NCI-H128 (cell line): ENCODE measurements around the gene AIF1.
A peak's percentile ranks its signal among the peaks of the same experiment; 100 is the strongest.
"Not testable (repeated sequence)": the region's sequence is repeated elsewhere in the genome, so short reads cannot be mapped to it uniquely, and the experiment has no call there.

Experiments used
- DNase-seq: peaks from one replicate; lab custom pipeline; 2025; ENCODE audit not compliant: unreplicated experiment; lab: John Stamatoyannopoulos, UW

Gene AIF1

DNA sequence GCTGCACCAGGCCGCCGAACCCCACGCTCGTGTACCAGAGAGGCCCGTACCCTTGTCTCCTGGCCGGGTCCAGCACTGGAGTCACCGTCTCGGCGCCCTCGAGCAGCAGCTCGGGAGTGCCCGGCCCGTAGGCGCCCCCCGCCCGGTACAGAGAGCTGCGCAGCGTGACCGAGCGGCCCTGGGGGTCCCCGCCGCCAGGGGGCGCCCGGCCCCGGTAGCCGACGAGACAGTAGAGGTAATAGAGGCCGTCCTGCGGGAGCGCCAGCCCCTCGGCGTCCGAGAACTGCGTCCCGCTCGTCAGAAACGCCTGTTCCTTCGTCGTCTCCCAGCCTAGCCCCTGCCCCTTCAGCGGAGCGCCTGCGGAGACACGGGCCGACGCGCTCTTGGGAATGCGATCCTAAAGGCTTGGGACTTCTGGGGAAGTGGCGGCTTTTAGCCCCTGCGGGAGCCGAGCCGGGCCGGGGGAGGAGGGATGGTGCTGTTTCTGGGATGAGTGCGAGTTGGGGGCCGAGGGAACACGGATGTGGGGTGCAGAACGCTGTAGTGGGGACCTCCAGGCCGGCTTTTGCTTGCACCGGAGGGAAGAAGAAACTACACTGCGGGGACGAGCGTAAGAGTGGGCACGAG, 34.1 kb upstream of the AIF1 start:
- DNase-seq, result peak; percentile 68

GRCh38 chr6:31581434-31582229, 33.4 kb upstream of the AIF1 start:
- no peak for DNase-seq

DNA sequence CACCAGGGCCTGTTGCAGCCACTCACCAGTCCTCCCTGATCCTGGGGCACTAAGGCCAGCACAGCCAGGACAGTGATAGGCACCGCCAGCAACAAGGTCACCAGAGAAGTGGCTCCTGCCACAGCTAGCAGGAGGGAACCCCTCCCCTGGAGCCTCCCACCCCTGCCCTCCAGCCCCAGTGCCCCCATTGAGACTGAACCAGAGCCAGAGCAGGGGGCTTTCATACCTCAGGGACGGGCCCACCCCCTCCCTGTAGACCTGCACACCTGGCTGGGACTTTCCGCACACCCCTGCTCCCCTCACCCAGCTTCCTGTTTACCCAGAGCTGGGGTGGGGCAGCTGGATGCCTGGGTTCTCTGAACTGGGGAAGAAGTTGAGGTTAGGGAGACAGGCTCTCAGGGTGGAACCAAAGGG, 32.8 kb upstream of the AIF1 start, which contains the start of gene LTB:
Gene LTB, minus strand, starts transcription at position 195 of the 414 bp plus-strand sequence. Its CDS starts 7 bp downstream, at position 188.
- no peak for DNase-seq

DNA sequence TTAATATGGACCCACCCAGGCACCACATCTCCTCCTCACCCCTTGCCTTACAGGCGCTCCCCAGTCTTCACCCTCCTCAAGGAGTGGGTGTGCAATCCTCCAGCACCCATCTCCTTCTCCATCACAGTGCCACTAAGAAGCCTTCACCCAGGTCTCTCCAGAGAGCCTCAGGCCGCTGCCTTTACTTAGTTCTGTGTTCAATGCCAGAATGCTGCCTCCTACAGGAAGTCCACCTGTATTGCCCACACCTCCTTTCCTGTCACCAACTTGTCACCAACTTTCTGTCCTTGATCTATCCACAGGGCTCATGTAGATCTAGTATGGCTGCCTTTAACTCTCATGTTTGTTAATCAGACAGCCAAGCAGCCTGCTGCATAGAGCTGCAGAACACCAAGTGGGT, 29.5 kb upstream of the AIF1 start:
- no peak for DNase-seq

GRCh38 chr6:31586008-31586407, 29.0 kb upstream of the AIF1 start, which contains the start of gene LST1:
LST1 (plus strand) TSS chr6:31586277; CDS start chr6:31587300, 1,023 bp downstream.
- no peak for DNase-seq

DNA sequence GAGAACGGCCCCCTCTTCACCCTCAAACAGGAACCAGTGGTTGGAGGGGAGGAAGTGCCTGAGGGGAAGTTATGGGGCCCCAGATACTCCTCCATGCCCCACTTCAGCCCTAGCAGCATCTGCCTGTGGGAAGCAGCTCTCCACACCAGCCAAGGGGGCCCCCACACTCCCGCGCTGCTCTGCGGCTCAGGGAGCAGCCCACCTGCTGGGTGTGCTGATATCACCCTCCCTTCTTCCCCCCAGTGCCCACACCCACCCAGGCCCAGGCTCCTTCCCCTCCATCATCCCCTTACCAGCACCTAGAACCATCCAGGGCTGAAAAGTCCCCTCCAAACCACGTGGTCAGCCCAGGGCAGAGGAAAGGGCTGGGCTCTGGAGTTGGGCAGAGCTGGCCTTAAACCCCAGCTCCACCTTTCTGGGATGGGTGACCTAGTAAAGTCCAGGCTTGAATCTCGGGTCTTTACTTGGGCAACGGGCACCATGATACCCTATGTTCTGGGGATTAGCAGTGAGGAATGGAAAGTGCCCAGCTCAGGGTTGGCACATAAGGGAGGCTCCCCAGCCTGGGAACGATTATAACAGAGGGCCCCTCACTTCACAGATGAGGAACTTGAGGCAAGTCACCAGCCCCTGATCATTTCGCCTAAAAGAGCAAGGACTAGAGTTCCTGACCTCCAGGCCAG, 28.3 kb upstream of the AIF1 start:
- no peak for DNase-seq

DNA sequence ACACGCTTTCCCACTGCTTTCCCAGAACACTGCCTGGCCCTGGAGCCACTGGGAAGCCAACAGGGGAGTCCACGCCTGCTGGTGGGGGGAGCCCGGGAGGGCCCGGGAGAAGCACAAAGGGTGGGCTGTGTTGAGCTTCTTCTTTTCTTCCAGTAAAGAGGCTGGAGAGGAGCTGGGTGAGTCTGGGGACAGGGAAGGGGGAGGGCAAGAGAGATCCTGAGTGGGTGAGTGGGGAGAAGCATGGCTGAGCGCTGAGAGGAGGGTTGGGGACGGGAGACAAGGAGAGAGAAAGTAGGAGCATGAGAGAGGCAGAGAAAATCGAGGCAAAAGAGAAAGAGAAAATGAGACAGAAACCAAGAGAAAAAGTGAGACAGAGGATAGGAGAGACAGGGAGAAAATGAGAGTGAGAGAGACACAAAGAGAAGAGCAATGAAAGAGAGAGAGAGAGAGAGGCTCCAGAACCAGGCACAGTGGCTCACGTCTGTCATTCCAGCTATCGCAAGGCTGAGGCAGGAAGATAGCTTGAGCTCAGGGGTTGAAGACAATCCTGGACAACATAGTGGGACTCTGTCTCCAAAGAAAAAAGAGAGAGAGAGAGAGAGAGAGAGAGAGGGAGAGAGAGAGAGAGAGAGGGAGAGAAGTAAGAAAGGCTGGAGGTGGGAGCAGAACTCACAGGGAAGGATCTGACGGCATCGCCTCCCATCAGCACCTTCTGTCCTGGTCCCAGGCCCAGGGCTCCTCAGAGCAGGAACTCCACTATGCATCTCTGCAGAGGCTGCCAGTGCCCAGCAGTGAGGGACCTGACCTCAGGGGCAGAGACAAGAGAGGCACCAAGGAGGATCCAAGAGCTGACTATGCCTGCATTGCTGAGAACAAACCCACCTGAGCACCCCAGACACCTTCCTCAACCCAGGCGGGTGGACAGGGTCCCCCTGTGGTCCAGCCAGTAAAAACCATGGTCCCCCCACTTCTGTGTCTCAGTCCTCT, 26.9 kb upstream of the AIF1 start:
- DNase-seq, result no peak

DNA sequence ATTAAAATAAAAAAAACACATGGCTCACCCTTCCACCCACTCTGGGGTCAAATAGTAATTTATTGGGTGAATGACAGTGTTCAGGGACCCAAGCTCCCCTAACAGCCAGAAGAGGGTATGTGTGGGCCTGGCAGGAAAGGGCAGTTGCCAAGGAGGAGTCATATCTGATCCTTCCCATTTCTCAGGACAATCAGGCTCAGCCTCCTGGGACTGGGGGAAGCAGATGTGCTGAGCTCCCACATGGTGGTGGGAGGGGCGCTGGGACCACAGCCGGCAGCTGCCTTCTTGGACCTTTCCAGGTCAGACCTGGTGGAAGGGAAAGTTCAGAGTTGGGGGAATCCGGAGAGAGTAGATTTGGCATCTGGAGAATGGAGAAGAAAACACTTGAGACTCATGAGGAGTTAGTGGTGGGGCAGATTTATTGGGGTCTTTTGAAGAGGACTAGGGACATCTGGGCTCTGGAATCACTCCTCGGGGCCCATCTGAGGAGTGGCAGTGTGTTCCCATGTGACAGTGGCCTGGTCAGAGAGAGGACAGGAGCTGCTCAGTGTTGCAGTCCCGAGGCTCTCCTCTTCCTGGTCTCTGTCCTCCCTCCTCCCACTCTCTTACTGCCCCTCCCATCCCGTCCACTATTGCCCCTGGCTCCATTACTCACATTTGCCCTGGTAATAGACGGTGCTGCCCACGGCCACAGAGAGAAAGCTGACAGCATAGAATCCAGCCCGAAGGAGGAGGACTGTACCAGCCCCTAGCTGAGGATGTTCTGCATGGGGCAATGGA, 26.0 kb upstream of the AIF1 start:
- DNase-seq, result no peak

GRCh38 chr6:31590691-31591090, 24.3 kb upstream of the AIF1 start:
- not testable (repeated sequence) for DNase-seq

DNA sequence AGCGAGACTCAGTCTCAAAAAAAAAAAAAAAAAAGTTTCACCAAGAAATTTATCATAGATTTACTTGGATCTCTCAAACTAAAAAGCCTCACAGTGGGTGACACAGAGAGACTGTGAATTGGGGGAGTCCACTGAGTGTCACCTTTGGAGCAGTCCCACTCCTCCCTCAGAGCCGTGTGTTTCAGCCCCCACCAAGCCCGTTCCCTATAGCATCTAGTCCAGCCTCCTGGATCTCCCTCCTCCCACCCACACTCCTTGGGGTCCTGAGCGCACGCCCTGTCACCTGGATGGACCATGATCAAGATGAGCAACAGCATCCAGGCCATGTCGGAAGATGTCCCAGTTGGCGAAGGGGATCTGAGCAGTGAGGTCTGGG, 22.6 kb upstream of the AIF1 start:
- DNase-seq, result no peak

- no peak for DNase-seq
These were observed 18.0 kb upstream of the AIF1 start for GRCh38 chr6:31597006-31597405.

DNA sequence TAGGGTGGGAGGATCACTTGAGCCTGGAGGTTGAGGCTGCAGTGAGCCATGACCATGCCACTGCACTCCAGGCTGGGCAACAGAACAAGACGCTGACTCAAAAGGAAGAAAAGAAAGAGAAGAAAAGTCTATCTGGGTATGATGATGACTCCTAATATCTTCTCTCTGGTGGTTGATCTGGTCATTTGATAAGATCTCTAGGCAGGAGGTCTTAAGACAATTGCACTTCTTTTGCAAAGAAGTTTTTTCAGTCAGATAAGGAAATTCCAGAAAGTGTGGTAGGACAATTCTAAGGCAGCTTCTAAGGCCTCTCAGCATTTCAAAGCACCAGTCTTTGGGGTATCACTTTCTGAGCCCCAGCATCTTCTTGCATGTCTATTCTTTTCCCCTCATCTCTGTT, 7.7 kb upstream of the AIF1 start:
- DNase-seq, result no peak

DNA sequence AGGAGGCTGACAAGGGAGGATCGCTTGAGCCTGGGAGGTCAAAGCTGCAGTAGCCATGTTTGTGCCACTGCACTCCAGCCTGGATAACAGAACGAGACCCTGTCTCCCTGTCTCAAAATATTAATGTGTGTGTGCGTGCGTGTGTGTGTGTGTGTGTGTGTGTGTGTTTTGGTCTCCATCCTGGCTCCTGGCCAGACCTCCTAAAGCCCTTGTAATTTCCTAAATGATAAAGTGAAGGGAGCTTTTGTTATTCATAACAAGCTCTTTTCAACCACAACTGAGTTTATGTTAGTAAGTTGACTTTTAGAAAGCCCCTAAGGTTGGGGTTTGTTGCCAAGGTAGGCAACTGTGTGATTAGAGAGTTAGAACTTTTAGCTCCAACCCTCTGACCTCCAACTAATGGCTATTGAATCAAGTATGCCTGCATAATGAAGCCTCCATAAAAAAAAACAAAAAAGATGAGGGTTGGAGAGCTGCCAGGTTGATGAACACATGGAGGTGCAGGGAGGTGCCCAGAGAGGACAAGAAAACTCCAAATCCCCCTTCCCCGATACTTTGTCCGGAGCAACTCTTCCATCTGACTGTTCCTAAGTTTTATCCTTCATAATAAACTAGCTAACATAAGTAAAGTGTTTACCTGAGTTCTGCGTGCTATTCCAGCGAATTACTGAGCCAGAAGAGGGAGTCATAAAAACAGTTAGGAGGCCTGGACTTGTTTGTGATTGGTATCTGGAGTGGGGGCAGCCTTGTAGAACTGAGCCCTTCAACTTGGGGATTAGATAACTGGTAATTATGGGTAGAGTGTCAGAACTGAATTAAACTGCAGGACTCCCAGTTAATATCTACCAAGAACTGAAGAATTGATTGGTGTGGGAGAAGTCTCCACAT, 5.3 kb upstream of the AIF1 start:
- DNase-seq, result no peak

DNA sequence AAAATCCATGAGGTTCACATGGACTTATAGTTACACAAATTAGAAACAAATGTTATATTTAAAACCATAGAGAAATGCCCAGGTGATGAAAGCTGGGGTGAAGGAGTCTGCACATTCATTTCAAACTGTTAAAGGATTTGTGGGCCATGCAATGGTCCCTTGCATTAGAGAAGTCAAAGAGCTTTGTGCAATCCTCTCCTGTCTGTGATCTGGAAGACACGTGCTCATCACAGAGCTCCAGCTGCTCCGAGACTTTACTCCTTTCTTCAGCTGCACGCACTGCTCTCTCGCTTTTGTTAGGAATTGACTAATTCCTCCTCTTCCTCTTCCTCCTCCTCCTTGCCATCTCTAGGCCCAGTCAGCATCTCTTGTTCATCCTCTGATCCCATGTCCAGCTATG, 4.1 kb upstream of the AIF1 start:
- DNase-seq, result no peak

- DNase-seq, result no peak
These were observed 887 bp upstream of the AIF1 start for GRCh38 chr6:31614075-31614619.

GRCh38 chr6:31615748-31616147, 714 bp downstream of the AIF1 start:
- DNase-seq, result no peak

DNA sequence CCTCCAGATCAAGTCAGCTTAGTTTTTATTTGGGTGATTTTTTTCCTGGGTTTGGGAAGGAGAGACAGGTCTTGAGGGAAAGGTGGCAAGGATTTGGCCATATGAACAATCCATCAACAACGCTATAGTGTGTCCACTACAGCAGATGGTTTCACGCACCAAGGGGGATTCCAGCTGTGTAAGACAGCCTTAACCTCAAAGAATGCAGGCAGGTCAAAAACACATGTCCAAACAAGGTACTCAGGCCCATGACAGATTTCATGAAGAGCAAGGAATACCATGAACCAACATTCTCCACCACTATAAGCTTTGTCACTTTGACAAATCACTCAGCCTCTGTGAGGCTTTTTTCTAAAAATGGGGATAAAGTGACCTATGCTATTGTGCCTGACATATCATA, 2.0 kb downstream of the AIF1 start:
- DNase-seq, result no peak

GRCh38 chr6:31619805-31620585, 5.0 kb downstream of the AIF1 start:
- peak; percentile 100 for DNase-seq
